Measurements from ENCODE around the gene GPNMB.

DNA sequence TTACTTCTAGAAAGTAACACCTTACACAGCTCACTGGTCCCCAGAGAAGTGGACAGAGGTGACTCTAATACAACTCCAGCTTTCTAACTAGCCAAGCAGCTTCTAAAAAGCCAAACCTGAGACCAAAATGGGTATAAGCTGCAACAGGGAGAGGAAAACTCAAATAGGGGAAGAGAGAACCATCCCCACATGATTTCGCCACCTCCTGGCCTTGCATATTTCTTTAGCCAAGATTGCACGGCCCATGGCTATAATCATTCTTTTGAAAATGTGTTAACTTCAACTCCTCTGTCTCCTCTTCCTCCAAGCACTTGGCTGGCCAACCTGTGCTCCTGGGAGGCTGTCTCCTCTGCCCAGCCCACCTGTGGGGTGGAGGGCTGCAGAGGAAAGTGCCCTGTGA, 36.1 kb upstream of the GPNMB start:
- TF ChIP-seq, protein P1, sequence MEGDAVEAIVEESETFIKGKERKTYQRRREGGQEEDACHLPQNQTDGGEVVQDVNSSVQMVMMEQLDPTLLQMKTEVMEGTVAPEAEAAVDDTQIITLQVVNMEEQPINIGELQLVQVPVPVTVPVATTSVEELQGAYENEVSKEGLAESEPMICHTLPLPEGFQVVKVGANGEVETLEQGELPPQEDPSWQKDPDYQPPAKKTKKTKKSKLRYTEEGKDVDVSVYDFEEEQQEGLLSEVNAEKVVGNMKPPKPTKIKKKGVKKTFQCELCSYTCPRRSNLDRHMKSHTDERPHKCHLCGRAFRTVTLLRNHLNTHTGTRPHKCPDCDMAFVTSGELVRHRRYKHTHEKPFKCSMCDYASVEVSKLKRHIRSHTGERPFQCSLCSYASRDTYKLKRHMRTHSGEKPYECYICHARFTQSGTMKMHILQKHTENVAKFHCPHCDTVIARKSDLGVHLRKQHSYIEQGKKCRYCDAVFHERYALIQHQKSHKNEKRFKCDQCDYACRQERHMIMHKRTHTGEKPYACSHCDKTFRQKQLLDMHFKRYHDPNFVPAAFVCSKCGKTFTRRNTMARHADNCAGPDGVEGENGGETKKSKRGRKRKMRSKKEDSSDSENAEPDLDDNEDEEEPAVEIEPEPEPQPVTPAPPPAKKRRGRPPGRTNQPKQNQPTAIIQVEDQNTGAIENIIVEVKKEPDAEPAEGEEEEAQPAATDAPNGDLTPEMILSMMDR (conservative IDR thresholded peaks at IDR 0.05) = no peak
- no peak for TF ChIP-seq EZH2 (IDR thresholded peaks at IDR 0.05; ENCODE audit: low read depth)
